ENCODE results near the gene FHIT.
"Not testable (repeated sequence)": the region's sequence is repeated elsewhere in the genome, so short reads cannot be mapped to it uniquely, and the experiment has no call there.

The FHIT gene

GRCh38 chr3:61073566-61074165 lies 177.6 kb downstream of the FHIT start:
- Histone ChIP-seq H3K9ac (ENCODE audit: low read depth, low read length) (no peak overlapping the region), H3K36me3 (ENCODE audit: control insufficient read depth, insufficient read depth, low read length) (no peaks in the 10 kb centered on the region), H3K4me1 (ENCODE audit: control insufficient read depth, insufficient read depth, low read length) (no peaks in the 10 kb centered on the region), H3K9me3 (ENCODE audit: control insufficient read depth, insufficient read depth, low read length) (no peaks in the 10 kb centered on the region), H3K4me3 (ENCODE audit: low read depth, low read length) (no peak overlapping the region), H3K27me3 (ENCODE audit: control insufficient read depth, insufficient read depth, low read length) (no peaks in the 10 kb centered on the region)

- Histone ChIP-seq H3K9me3 (ENCODE audit: control insufficient read depth, insufficient read depth, low read length) (no peaks in the 10 kb centered on the region), H3K4me3 (ENCODE audit: low read depth, low read length) (no peak overlapping the region), H3K4me1 (ENCODE audit: control insufficient read depth, insufficient read depth, low read length) (no peaks in the 10 kb centered on the region), H3K27me3 (ENCODE audit: control insufficient read depth, insufficient read depth, low read length) (no peaks in the 10 kb centered on the region), H3K9ac (ENCODE audit: low read depth, low read length) (no peak overlapping the region), H3K36me3 (ENCODE audit: control insufficient read depth, insufficient read depth, low read length) (no peaks in the 10 kb centered on the region)
Measured at GRCh38 chr3:61068084-61068483, 183.2 kb downstream of the FHIT start.

- H3K9ac ChIP-seq (ENCODE audit: low read depth, low read length), result no peak overlapping the region
- no peaks in the 10 kb centered on the region for H3K27me3 ChIP-seq (ENCODE audit: control insufficient read depth, insufficient read depth, low read length)
- H3K36me3 ChIP-seq (ENCODE audit: control insufficient read depth, insufficient read depth, low read length), result no peaks in the 10 kb centered on the region
- H3K4me3 ChIP-seq (ENCODE audit: low read depth, low read length), result no peak overlapping the region
- H3K9me3 ChIP-seq (ENCODE audit: control insufficient read depth, insufficient read depth, low read length), result no peaks in the 10 kb centered on the region
- no peaks in the 10 kb centered on the region for H3K4me1 ChIP-seq (ENCODE audit: control insufficient read depth, insufficient read depth, low read length)
Measured at GRCh38 chr3:61066800-61067199, 184.5 kb downstream of the FHIT start.

- not testable (repeated sequence) for H3K4me3 ChIP-seq (ENCODE audit: low read depth, low read length); H3K9me3 ChIP-seq (ENCODE audit: control insufficient read depth, insufficient read depth, low read length); H3K9ac ChIP-seq (ENCODE audit: low read depth, low read length); H3K4me1 ChIP-seq (ENCODE audit: control insufficient read depth, insufficient read depth, low read length); H3K36me3 ChIP-seq (ENCODE audit: control insufficient read depth, insufficient read depth, low read length); H3K27me3 ChIP-seq (ENCODE audit: control insufficient read depth, insufficient read depth, low read length)
Measured at GRCh38 chr3:61066222-61066621, 185.0 kb downstream of the FHIT start.

- no peaks in the 10 kb centered on the region for H3K4me1 ChIP-seq (ENCODE audit: control insufficient read depth, insufficient read depth, low read length)
- H3K9ac ChIP-seq (ENCODE audit: low read depth, low read length), result no peak overlapping the region
- H3K9me3 ChIP-seq (ENCODE audit: control insufficient read depth, insufficient read depth, low read length), result no peaks in the 10 kb centered on the region
- no peaks in the 10 kb centered on the region for H3K27me3 ChIP-seq (ENCODE audit: control insufficient read depth, insufficient read depth, low read length)
- H3K36me3 ChIP-seq (ENCODE audit: control insufficient read depth, insufficient read depth, low read length), result no peaks in the 10 kb centered on the region
- H3K4me3 ChIP-seq (ENCODE audit: low read depth, low read length), result no peak overlapping the region
Measured at GRCh38 chr3:61065451-61066011, 185.7 kb downstream of the FHIT start.

- Histone ChIP-seq H3K9ac (ENCODE audit: low read depth, low read length) (no peak overlapping the region), H3K9me3 (ENCODE audit: control insufficient read depth, insufficient read depth, low read length) (no peaks in the 10 kb centered on the region), H3K4me1 (ENCODE audit: control insufficient read depth, insufficient read depth, low read length) (no peaks in the 10 kb centered on the region), H3K36me3 (ENCODE audit: control insufficient read depth, insufficient read depth, low read length) (no peaks in the 10 kb centered on the region), H3K4me3 (ENCODE audit: low read depth, low read length) (no peak overlapping the region), H3K27me3 (ENCODE audit: control insufficient read depth, insufficient read depth, low read length) (no peaks in the 10 kb centered on the region)
Measured at GRCh38 chr3:61061092-61061723, 190.0 kb downstream of the FHIT start.

GRCh38 chr3:61060411-61060861 lies 190.8 kb downstream of the FHIT start:
- Histone ChIP-seq H3K9me3 (ENCODE audit: control insufficient read depth, insufficient read depth, low read length) (no peaks in the 10 kb centered on the region), H3K4me3 (ENCODE audit: low read depth, low read length) (no peak overlapping the region), H3K4me1 (ENCODE audit: control insufficient read depth, insufficient read depth, low read length) (no peaks in the 10 kb centered on the region), H3K27me3 (ENCODE audit: control insufficient read depth, insufficient read depth, low read length) (no peaks in the 10 kb centered on the region), H3K36me3 (ENCODE audit: control insufficient read depth, insufficient read depth, low read length) (no peaks in the 10 kb centered on the region), H3K9ac (ENCODE audit: low read depth, low read length) (no peak overlapping the region)

- Histone ChIP-seq H3K36me3 (ENCODE audit: control insufficient read depth, insufficient read depth, low read length) (no peaks in the 10 kb centered on the region), H3K27me3 (ENCODE audit: control insufficient read depth, insufficient read depth, low read length) (no peaks in the 10 kb centered on the region), H3K9ac (ENCODE audit: low read depth, low read length) (no peak overlapping the region), H3K4me3 (ENCODE audit: low read depth, low read length) (no peak overlapping the region), H3K9me3 (ENCODE audit: control insufficient read depth, insufficient read depth, low read length) (no peaks in the 10 kb centered on the region), H3K4me1 (ENCODE audit: control insufficient read depth, insufficient read depth, low read length) (no peaks in the 10 kb centered on the region)
Measured at GRCh38 chr3:61058836-61059235, 192.4 kb downstream of the FHIT start.

GRCh38 chr3:61057464-61057863 lies 193.8 kb downstream of the FHIT start:
- H3K36me3 ChIP-seq (ENCODE audit: control insufficient read depth, insufficient read depth, low read length), result no peaks in the 10 kb centered on the region
- no peaks in the 10 kb centered on the region for H3K9me3 ChIP-seq (ENCODE audit: control insufficient read depth, insufficient read depth, low read length)
- no peaks in the 10 kb centered on the region for H3K4me1 ChIP-seq (ENCODE audit: control insufficient read depth, insufficient read depth, low read length)
- no peaks in the 10 kb centered on the region for H3K27me3 ChIP-seq (ENCODE audit: control insufficient read depth, insufficient read depth, low read length)
- no peak overlapping the region for H3K9ac ChIP-seq (ENCODE audit: low read depth, low read length)
- no peak overlapping the region for H3K4me3 ChIP-seq (ENCODE audit: low read depth, low read length)

- Histone ChIP-seq H3K9ac (ENCODE audit: low read depth, low read length) (no peak overlapping the region), H3K27me3 (ENCODE audit: control insufficient read depth, insufficient read depth, low read length) (no peaks in the 10 kb centered on the region)
Measured at GRCh38 chr3:61055447-61055846, 195.8 kb downstream of the FHIT start.

GRCh38 chr3:61053781-61054496 lies 197.3 kb downstream of the FHIT start:
- Histone ChIP-seq H3K4me1 (ENCODE audit: control insufficient read depth, insufficient read depth, low read length) (no peaks in the 10 kb centered on the region), H3K9ac (ENCODE audit: low read depth, low read length) (no peak overlapping the region), H3K36me3 (ENCODE audit: control insufficient read depth, insufficient read depth, low read length) (no peaks in the 10 kb centered on the region), H3K27me3 (ENCODE audit: control insufficient read depth, insufficient read depth, low read length) (no peaks in the 10 kb centered on the region), H3K4me3 (ENCODE audit: low read depth, low read length) (no peak overlapping the region), H3K9me3 (ENCODE audit: control insufficient read depth, insufficient read depth, low read length) (no peaks in the 10 kb centered on the region)

More at GRCh38 chr3:61055447-61055846, 195.8 kb downstream of the FHIT start:
- no peak overlapping the region for H3K4me3 ChIP-seq (ENCODE audit: low read depth, low read length)
- H3K36me3 ChIP-seq (ENCODE audit: control insufficient read depth, insufficient read depth, low read length), result no peaks in the 10 kb centered on the region
- no peaks in the 10 kb centered on the region for H3K4me1 ChIP-seq (ENCODE audit: control insufficient read depth, insufficient read depth, low read length)
- H3K9me3 ChIP-seq (ENCODE audit: control insufficient read depth, insufficient read depth, low read length), result no peaks in the 10 kb centered on the region

GRCh38 chr3:61052851-61053250 lies 198.4 kb downstream of the FHIT start:
- no peak overlapping the region for H3K9ac ChIP-seq (ENCODE audit: low read depth, low read length)
- H3K4me3 ChIP-seq (ENCODE audit: low read depth, low read length), result no peak overlapping the region
- no peaks in the 10 kb centered on the region for H3K9me3 ChIP-seq (ENCODE audit: control insufficient read depth, insufficient read depth, low read length)
- H3K36me3 ChIP-seq (ENCODE audit: control insufficient read depth, insufficient read depth, low read length), result no peaks in the 10 kb centered on the region
- no peaks in the 10 kb centered on the region for H3K27me3 ChIP-seq (ENCODE audit: control insufficient read depth, insufficient read depth, low read length)
- no peaks in the 10 kb centered on the region for H3K4me1 ChIP-seq (ENCODE audit: control insufficient read depth, insufficient read depth, low read length)
